GM04504 (cell line): Measurements from ENCODE around the gene COQ8B.
A peak's percentile ranks its signal among the peaks of the same experiment; 100 is the strongest.

Source experiments
- DNase-seq: peaks from one replicate; pipeline ENCODE4 v3.0.0-alpha.2; 2012; ENCODE audit warnings: low read depth

Gene COQ8B

DNA sequence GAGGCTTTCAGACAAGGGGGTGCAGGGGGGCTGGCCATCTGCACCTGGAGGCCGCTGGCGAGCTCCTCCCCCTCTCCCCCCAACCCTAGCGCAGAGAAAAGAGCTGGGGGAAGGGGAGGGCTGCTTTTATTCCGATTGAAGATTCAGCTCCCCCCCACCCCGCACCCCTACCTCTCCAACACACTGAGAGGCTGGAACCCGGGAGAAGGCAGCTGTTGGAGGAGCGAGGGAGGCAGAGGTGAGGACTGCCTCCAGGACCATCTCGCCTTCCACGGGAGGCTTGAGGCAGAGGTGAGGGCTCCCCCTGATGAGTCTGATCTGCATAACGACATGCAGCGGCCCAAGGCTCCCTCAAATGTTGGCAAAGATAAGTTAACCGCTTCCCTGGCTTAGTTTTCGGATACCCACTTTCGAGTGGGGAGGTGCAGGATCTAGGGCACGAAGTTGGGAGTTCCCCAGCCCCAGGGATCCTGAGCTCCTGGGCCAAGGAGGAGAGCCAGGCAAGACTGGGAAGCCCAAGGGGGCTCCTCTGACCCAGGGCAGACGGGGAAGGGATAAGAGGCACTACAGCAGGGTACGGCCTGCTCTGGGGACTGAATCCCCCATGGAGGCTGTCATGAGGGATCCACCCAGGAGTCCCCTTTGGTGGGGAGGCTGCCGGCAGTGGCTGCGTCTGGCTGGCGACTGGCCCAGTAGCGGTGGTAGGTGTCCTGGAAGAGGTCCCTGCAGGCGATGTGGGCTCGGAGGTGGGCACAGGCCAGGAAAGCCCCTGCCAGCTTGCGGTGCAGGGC is 25.1 kb downstream of the COQ8B start:
- DNase-seq, result no peak

- DNase-seq, result peak; percentile 80
Observed at GRCh38 chr19:40690693-40691420, 25.8 kb downstream of the COQ8B start.

DNA sequence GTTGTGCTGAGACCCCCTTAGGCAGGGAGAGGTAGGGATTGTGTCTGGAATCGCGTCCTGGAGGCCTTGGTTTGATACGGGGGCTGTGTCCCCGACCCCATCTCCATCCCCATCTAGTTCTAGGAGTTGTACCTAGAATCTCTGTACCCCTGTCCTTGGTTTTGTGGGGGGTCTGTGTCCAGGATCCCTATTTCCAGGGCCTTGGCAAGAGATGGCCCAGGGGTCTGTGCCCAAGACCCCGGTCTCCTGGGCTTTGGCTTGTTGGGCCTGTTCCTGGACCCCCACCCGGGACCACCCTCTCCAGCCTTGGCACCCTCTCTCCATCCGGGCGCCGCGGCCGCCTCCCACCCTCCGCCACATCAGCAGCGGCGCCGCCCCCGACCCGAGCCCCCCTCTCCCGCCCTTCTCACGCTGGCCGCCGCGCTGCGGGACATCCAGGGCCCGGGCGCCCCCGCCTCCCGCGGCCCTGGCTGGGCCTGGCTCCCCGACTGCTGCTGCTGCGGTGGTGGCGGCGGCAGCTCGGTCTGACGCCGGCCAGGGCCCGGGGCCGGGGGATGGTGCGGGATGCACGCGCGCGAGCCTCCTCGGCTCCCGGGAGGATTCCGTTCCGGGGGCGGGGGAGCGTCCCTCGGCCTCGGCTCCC is 26.5 kb downstream of the COQ8B start, which contains the start of gene NUMBL:
TSS of gene NUMBL (minus strand) at position 602 of the 643 bp plus-strand sequence. CDS start at position 434, 168 bp downstream.
- no peak for DNase-seq

- DNase-seq, result no peak
Observed at GRCh38 chr19:40689339-40690049, 27.2 kb downstream of the COQ8B start.

- no peak for DNase-seq
Observed at GRCh38 chr19:40688987-40689338, 27.7 kb downstream of the COQ8B start.

DNA sequence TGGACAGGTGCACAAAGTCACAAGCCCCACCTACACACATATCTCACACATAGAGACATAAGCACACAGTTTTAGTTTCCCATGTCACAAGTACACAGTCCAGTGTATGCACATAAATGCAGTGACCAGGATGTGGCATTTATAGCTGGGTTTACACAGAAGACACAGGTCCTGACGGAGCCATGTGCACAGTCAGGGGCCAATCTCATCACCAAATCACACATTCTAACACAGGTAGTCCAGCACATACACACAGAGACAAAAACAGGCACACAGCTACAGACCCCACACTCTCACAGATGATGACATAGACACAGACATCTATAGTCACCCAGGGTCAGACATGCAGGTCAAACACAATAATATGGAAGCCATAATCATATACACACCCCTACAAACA is 28.4 kb downstream of the COQ8B start:
- DNase-seq, result no peak

- DNase-seq, result peak; percentile 54
Observed at GRCh38 chr19:40687525-40688016, 29.1 kb downstream of the COQ8B start.

DNA sequence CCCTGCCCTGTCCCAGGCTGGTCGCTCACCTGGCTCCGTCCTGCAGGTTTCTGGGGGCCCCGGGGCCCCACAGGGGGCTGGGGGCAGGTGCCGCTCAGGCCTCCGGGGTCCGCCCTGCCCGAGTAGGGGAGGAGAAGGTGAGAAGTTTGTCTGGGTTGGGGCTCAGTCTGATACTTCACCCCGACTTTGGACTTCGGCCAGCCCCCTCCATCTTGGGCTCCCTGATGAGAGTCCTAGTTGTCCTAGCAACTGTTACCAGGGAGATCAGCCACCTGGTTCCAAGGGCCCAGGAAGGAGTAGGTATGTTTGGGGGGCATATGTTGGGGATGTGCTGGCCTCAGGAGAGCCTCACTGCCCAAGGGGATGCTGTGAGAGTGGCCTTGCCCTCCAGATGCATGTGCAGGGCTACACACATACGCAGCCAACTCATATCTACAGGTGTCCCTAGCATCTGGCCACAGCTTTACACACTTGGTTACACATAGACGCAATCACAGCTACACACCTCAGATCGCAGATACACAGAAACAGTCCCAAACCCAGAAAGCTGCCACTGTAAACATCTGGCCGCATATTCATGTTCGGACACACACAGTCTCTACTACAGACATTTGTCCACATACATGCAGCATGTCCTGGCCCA is 29.7 kb downstream of the COQ8B start:
- no peak for DNase-seq

- no peak for DNase-seq
Observed at GRCh38 chr19:40685563-40685962, 31.1 kb downstream of the COQ8B start.

DNA sequence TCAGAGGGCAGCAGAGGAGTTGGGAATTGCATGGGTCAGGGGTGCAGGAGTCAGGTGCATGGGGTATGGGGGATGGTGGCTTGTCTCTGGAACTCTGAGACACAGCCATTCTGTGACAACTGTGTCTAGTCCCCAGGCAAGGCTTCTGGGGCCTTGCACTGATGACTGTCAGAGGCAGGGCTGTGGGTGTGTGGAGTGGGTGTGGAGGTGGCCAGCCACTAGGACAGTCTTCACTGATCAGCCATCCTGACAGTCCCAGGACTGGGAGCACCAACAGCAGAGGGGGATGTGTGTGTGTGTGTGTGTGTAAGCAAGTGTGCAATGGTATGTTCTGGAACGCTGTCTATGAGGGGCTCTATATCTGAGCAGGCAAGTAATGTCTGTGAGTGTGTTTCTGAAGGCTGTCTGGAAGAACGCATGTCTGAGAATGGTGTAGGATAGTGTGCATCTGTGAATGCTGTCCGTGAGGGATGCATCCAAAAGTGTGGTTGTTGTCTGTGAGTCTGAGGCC is 31.6 kb downstream of the COQ8B start:
- no peak for DNase-seq

- DNase-seq, result no peak
Observed at GRCh38 chr19:40684280-40684679, 32.4 kb downstream of the COQ8B start.

DNA sequence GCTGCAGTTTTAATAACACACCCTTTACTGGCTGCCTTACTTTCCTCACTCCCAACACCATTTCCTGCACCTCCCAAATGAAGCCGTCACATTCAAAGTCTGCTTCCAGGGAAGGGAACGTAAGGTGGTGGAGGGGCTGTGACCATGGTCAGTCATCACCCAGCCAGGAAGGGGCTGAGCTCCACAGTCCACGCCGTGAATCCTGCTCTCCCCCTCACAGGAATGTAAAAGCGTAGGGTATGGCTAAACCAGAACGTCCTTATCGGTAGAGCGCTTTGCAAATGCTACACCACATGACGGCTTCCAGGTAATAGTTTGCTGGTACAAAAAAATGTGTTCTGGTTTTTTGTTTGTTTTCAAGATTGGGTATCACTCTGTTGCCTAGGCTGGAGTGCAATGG is 33.2 kb downstream of the COQ8B start:
- DNase-seq, result no peak

DNA sequence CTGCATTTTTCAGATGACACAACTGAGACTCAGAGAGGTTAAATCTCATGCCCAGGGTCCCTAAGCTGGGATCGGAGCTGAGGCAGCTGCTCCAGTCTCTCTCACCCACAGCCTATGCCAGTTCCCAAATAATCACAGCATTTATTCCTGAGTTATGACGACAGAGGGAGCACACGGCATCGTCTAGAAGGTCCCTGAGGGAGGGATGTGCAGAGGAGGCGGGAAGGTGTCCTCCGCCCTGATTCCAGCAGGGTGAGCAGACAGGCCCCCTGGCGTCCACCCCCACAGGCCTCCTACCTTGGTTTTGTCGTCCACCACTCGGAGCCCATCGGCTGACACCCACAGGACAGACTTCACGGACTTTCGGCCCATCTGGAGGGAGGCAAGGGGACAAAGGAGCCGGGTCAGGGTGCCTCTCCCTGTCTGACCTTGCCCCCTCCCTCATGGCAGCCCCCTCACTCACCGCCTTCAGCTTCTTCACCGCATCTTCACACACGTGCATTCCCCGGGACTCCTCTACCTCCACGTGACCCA is 34.2 kb downstream of the COQ8B start:
- DNase-seq, result no peak

DNA sequence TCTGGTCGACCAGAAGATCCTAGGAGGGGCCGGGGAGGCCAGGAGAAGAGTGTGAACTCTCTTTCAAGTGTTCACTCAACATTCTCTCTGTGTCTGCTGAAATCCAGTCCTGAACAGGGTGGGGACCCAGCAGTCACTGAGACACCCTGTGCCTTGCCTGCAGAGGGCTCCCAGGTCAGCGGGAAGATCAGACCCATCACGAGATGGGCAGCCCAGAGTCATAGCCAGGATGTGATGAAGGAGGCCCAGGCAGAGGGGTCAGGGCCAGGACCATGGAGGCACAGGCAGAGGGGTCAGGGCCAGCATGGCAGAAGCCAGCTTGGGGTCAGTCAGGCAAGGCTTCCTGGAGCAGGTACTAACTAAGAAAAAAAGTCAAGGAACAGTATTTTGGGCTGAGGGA is 35.6 kb downstream of the COQ8B start:
- no peak for DNase-seq

- DNase-seq, result no peak
Observed at GRCh38 chr19:40677156-40677555, 39.5 kb downstream of the COQ8B start.

DNA sequence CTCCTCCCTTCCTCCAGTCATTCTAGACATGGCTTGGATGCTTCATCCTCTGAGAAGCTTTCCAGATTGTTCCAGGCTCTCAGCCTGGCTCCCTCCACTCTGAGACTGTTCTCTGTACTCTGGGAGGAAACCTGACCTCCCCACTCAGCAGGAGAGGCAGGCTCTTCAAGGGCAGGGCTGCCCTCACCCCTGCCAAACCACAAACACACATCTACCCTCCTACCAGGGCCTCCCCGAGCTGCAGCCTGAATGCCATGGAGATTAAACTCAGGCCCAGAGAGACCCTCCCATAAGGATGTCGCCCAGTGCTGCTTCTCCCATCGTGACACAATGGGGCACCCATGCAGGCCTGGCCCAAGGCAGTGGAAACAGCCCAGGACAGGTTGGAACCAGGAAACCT is 42.4 kb downstream of the COQ8B start:
- no peak for DNase-seq

- DNase-seq, result no peak
Observed at GRCh38 chr19:40673397-40673796, 43.3 kb downstream of the COQ8B start.

GRCh38 chr19:40672573-40673299 is 44.0 kb downstream of the COQ8B start:
- no peak for DNase-seq

GRCh38 chr19:40672038-40672437 is 44.6 kb downstream of the COQ8B start:
- no peak for DNase-seq

DNA sequence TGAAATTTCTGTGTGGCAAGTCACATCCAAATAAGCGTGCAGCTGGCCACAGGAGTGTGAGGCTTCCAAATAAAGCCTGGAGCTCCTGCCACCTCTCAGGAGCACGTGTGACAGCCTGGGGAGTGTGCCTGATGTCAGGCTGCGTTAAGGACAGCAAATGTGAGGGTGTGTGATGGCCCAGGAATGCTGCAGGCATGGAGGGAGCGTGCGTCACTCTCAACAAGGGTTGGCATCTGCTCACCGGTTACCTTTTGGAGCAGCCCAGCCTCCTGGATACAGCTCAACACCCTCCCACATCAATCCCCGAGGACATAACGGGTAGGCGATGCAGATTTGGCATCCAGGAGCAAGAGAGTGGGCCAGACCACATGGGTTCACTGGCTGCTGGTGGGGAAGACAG is 45.3 kb downstream of the COQ8B start:
- no peak for DNase-seq
